Suprapubic skin (tissue), 4 donors: Measurements from ENCODE around the gene CENPM.

Experiments
- POLR2A ChIP-seq, 2 donors: fragments of 450-650 bp; IDR thresholded peaks; one replicate each; pipeline ENCODE4 v1.6.1; 2017; ENCODE audit warnings: antibody characterized with exemption in 2 of 2, mild to moderate bottlenecking in 2 of 2, moderate library complexity in 2 of 2
- POLR2AphosphoS5 ChIP-seq, 3 donors: sonication (generic); formaldehyde crosslinking; IDR thresholded peaks; one replicate each; pipeline ENCODE4 v1.6.1; 2017; ENCODE audit warnings: antibody characterized with exemption in 3 of 3
- TF ChIP-seq, protein P1 (sequence below), 2 donors: fragments of 200-600 bp in 1 of 2; fragments of 450-650 bp in 1 of 2; sonication (generic) in 1 of 2; IDR thresholded peaks; one replicate each; pipeline ENCODE4 v1.5.1; 2016 to 2019; ENCODE audit warnings: antibody characterized with exemption in 2 of 2, mild to moderate bottlenecking in 1 of 2, moderate library complexity in 1 of 2

DNA sequence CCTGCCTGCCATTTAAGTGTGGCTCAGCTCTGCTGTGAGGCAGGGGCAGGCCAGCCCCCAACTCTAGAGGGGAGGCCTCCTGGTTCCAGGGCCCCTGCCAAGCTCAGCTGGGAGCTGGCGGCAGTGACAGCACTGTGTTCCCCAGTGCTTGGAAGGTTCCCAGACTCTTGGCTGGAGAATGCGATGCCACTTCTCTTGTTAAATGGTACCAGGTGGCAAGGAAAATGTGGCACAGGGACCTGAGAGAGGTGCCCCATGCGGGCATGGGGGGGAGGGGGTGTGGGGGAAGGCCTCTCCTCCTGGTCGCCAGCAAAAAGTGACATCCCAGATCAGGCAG lies 12.0 kb downstream of the CENPM start:
- TF ChIP-seq, protein P1, sequence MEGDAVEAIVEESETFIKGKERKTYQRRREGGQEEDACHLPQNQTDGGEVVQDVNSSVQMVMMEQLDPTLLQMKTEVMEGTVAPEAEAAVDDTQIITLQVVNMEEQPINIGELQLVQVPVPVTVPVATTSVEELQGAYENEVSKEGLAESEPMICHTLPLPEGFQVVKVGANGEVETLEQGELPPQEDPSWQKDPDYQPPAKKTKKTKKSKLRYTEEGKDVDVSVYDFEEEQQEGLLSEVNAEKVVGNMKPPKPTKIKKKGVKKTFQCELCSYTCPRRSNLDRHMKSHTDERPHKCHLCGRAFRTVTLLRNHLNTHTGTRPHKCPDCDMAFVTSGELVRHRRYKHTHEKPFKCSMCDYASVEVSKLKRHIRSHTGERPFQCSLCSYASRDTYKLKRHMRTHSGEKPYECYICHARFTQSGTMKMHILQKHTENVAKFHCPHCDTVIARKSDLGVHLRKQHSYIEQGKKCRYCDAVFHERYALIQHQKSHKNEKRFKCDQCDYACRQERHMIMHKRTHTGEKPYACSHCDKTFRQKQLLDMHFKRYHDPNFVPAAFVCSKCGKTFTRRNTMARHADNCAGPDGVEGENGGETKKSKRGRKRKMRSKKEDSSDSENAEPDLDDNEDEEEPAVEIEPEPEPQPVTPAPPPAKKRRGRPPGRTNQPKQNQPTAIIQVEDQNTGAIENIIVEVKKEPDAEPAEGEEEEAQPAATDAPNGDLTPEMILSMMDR (IDR thresholded peaks at IDR 0.05), result no peak
- no peak for TF ChIP-seq POLR2AphosphoS5 (IDR thresholded peaks at IDR 0.05)
- TF ChIP-seq POLR2A (IDR thresholded peaks at IDR 0.05), result no peak
